GM21367 (cell line): ENCODE data around the gene PATL2.
"Not testable (repeated sequence)": the region's sequence is repeated elsewhere in the genome, so short reads cannot be mapped to it uniquely, and the experiment has no call there.

Source experiments
- ATAC-seq: cut with Tn5 transposase; IDR thresholded peaks from one replicate; pipeline ENCODE4 v1.9.1; 2021; ENCODE audit not compliant: unreplicated experiment

The PATL2 gene

GRCh38 chr15:44654858-44655257 lies 56.3 kb downstream of the PATL2 start:
- no peak for ATAC-seq

- ATAC-seq: no peak
These were observed 63.5 kb downstream of the PATL2 start for GRCh38 chr15:44647637-44648036.

GRCh38 chr15:44647036-44647435 lies 64.1 kb downstream of the PATL2 start:
- no peak for ATAC-seq

GRCh38 chr15:44646460-44646859 lies 64.7 kb downstream of the PATL2 start:
- no peak for ATAC-seq

- ATAC-seq: no peak
These were observed 69.5 kb downstream of the PATL2 start for GRCh38 chr15:44641651-44642050.

- no peak for ATAC-seq
These were observed 74.1 kb downstream of the PATL2 start for GRCh38 chr15:44636976-44637375.

GRCh38 chr15:44633603-44634002 lies 77.5 kb downstream of the PATL2 start:
- no peak for ATAC-seq

GRCh38 chr15:44625286-44625685 lies 85.8 kb downstream of the PATL2 start:
- not testable (repeated sequence) for ATAC-seq

- ATAC-seq: no peak
These were observed 87.9 kb downstream of the PATL2 start for GRCh38 chr15:44623178-44623577.

- no peak for ATAC-seq
These were observed 91.0 kb downstream of the PATL2 start for GRCh38 chr15:44620081-44620480.

- no peak for ATAC-seq
These were observed 94.1 kb downstream of the PATL2 start for GRCh38 chr15:44616974-44617373.
